ENCODE data around the gene SCYGR2. TPM values are rescaled to one million over a fixed set of nuclear protein-coding genes. Genes with fewer than 3 reads are reported as not detected.
"Not testable (repeated sequence)": the region's sequence is repeated elsewhere in the genome, so short reads cannot be mapped to it uniquely, and the experiment has no call there.

The SCYGR2 gene
- total RNA-seq (2022) = not detected in 2 replicates
- percentile 27 among the genes with signal in this experiment for Bru-seq, nascent RNA
- percentile 31 among the genes with signal in this experiment for BruChase-seq, experiment 1, labeled RNA remaining after a 6-hour chase
- percentile 13 among the genes with signal in this experiment for BruChase-seq, experiment 2, labeled RNA remaining after a 2-hour chase
- long read RNA-seq = 0 reads

- H3K4me1 Mint-ChIP-seq (ENCODE audit: insufficient read depth, unreplicated experiment); H3K9me3 Mint-ChIP-seq (ENCODE audit: unreplicated experiment); H3K4me3 Mint-ChIP-seq (ENCODE audit: unreplicated experiment); DNase-seq (ENCODE audit: unreplicated experiment); H3K36me3 Mint-ChIP-seq (ENCODE audit: insufficient read depth, unreplicated experiment); intact Hi-C loops (cut with micrococcal nuclease); H3K27ac Mint-ChIP-seq (ENCODE audit: low read depth, unreplicated experiment); H3K27me3 Mint-ChIP-seq (ENCODE audit: insufficient read depth, unreplicated experiment); BruUV-seq (replicated peaks): not testable (repeated sequence)
- POLR2A ChIA-PET = interaction anchor here (0.7 kb wide), 1 partner anchor 33 kb away, joined by 3 read pairs; no protein-coding TSS in a partner anchor
- CTCF ChIA-PET = interaction anchor here (0.5 to 0.7 kb wide), 2 partner anchors 194 to 804 kb away, joined by 3 read pairs; no protein-coding TSS in a partner anchor
These were observed at the start of gene SCYGR2 for GRCh38 chr2:227598835-227599503. TSS of gene SCYGR2 (plus strand) at chr2:227598893. CDS start at chr2:227598893, 0 bp downstream.

GRCh38 chr2:227551836-227552235 is 46.9 kb upstream of the SCYGR2 start:
- Mint-ChIP-seq H3K4me1 (ENCODE audit: insufficient read depth, unreplicated experiment) (no peaks in the 10 kb centered on the region), H3K27me3 (ENCODE audit: insufficient read depth, unreplicated experiment) (no peaks in the 10 kb centered on the region), H3K4me3 (ENCODE audit: unreplicated experiment) (no peak overlapping the region), H3K27ac (ENCODE audit: low read depth, unreplicated experiment) (no peak overlapping the region), H3K36me3 (ENCODE audit: insufficient read depth, unreplicated experiment) (peaks cover 58% of the 10 kb centered on the region), H3K9me3 (ENCODE audit: unreplicated experiment) (no peaks in the 10 kb centered on the region)
- no peak for TF ChIP-seq CTCF (IDR thresholded peaks at IDR 0.05; ENCODE audit: unreplicated experiment)
- no TSS peak for BruUV-seq (replicated peaks)
- POLR2A ChIA-PET = interaction anchor here (0.7 to 1.0 kb wide), 2 partner anchors 27 to 47 kb away, joined by 3 read pairs; no protein-coding TSS in a partner anchor
- DNase-seq (ENCODE audit: unreplicated experiment) = no peak
- CTCF ChIA-PET = no interaction called here
- intact Hi-C loops (cut with micrococcal nuclease) = loop anchor here (10.0 kb wide), 1 partner anchor 77 kb away; the partner anchor contains the start of gene AGFG1

GRCh38 chr2:227562581-227562980 is 36.1 kb upstream of the SCYGR2 start:
- H3K9me3 Mint-ChIP-seq (ENCODE audit: unreplicated experiment) = no peaks in the 10 kb centered on the region
- H3K27me3 Mint-ChIP-seq (ENCODE audit: insufficient read depth, unreplicated experiment) = no peaks in the 10 kb centered on the region
- ChIA-PET CTCF (no interaction called here), POLR2A (interaction anchor here (0.6 kb wide), 1 partner anchor 238 kb away, joined by 3 read pairs; no protein-coding TSS in a partner anchor)
- no TSS peak for BruUV-seq (replicated peaks)
- intact Hi-C loops (cut with micrococcal nuclease) = loop anchor here (10.0 kb wide), 1 partner anchor 158 kb away; no protein-coding TSS in a partner anchor
- peaks cover 30% of the 10 kb centered on the region for H3K36me3 Mint-ChIP-seq (ENCODE audit: insufficient read depth, unreplicated experiment)
- H3K4me1 Mint-ChIP-seq (ENCODE audit: insufficient read depth, unreplicated experiment) = no peaks in the 10 kb centered on the region
- no peak for TF ChIP-seq CTCF (IDR thresholded peaks at IDR 0.05; ENCODE audit: unreplicated experiment)
- no peak overlapping the region for H3K27ac Mint-ChIP-seq (ENCODE audit: low read depth, unreplicated experiment)
- DNase-seq (ENCODE audit: unreplicated experiment) = no peak
- no peak overlapping the region for H3K4me3 Mint-ChIP-seq (ENCODE audit: unreplicated experiment)

- Mint-ChIP-seq H3K36me3 (ENCODE audit: insufficient read depth, unreplicated experiment) (peaks cover 30% of the 10 kb centered on the region), H3K4me1 (ENCODE audit: insufficient read depth, unreplicated experiment) (no peaks in the 10 kb centered on the region), H3K27me3 (ENCODE audit: insufficient read depth, unreplicated experiment) (no peaks in the 10 kb centered on the region), H3K9me3 (ENCODE audit: unreplicated experiment) (no peaks in the 10 kb centered on the region), H3K27ac (ENCODE audit: low read depth, unreplicated experiment) (no peak overlapping the region), H3K4me3 (ENCODE audit: unreplicated experiment) (no peak overlapping the region)
- ChIA-PET POLR2A (no interaction called here), CTCF (no interaction called here)
- TF ChIP-seq CTCF (IDR thresholded peaks at IDR 0.05; ENCODE audit: unreplicated experiment) = no peak
- no TSS peak for BruUV-seq (replicated peaks)
- intact Hi-C loops (cut with micrococcal nuclease) = loop anchor here (10.0 kb wide), 1 partner anchor 160 kb away; no protein-coding TSS in a partner anchor
- no peak for DNase-seq (ENCODE audit: unreplicated experiment)
These were observed 33.6 kb upstream of the SCYGR2 start for GRCh38 chr2:227565080-227565479.

Data from MCF 10A (cell line).